NCI-H1436 treated with DMSO at 0.1 percent for 48 hours (cell line): Measurements from ENCODE around the gene TAS2R40.
"Not testable (repeated sequence)": the region's sequence is repeated elsewhere in the genome, so short reads cannot be mapped to it uniquely, and the experiment has no call there.

Experiments
- DNase-seq: peaks from one replicate; lab custom pipeline; 2025; lab: John Stamatoyannopoulos, UW

The TAS2R40 gene

DNA sequence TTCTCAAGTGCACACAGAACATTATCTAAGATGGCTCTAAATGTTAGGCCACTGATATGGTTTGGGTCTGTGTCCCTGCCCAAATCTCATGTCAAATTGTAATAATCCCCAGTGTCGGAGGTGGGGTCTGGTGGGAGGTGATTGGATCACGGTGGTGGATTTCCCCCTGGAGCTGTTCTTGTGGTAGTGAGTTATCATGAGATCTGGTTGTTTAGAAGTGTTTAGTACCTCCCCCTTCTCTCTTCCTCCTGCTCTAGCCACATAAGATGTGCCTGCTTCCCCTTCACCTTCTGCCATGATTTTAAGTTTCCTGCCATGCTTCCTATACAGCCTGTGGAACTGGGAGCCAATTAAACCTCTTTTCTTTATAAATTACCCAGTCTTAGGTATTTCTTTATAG is 30.2 kb downstream of the TAS2R40 start:
- no peak for DNase-seq

DNA sequence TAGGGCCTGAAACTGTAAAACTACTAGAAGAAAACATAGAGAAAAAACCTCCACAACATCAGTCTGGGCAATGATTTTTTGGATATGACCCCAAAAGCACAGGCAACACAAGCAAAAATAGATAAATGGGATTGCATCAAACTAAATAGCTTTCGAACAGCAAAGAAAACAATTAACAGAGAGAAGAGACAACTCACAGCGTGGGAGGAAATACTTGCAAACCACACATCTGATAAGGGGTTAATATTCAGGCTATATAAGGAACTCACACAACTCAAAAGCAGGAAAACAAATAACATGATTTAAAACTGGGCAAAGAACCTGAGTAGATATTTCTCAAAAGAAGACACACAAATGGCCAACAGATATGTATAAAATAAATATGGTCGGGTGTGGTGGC is 33.7 kb downstream of the TAS2R40 start:
- DNase-seq: no peak

DNA sequence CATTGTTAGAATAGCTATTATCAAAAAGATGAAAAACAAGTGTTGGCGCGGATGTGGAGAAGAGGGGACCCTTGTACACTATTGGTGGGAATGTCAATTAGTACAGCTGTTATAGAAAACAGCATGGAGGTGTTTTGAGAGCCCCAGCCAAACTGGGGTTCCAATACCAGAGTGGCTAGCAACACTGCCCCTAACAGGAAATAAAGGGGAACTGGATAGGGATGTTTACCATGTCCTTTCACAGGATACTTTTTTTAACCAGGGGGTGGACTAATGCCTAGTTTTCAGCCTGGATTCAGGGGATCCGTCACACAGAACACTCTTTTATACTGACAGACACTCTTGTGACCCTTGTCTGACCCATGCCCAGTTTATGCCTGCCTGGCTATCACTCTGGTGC is 34.5 kb downstream of the TAS2R40 start:
- no peak for DNase-seq

DNA sequence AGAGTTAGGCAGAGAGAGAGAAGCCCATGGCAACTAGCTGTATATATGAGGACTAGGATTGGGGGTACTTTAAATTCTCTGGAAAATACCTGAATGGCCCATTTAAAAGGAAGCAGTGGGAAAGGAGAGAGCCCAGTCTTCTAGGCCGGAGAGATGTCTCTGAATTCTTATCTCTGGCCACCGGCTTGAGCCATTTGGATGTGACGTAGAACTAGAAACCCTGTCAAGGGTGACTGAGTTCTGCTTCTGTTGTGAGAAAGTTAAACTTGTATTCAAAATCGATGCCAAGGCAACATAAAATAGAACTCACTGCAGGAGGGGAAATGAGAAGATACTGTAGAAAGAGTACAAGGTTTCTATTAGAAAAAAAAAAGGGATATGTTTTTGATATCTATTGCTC is 35.1 kb downstream of the TAS2R40 start:
- DNase-seq: no peak

DNA sequence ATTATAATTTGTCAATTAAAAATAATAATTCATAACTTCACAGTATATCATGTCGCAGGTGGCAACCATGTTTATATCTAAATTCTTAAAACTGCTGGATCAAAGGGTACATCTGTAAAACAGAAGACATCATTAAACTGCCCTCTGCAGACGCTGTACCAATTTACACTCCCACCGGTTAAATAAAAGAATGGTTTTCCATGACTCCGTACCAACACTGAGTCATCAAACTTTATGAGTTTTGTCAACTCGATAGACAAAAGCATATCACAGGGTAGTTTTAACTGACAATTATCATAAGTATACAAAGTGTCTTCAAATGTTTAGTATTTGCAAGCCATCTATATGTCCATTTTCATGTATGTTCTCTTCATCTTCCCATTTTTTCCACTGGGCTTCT is 35.7 kb downstream of the TAS2R40 start:
- DNase-seq: no peak

DNA sequence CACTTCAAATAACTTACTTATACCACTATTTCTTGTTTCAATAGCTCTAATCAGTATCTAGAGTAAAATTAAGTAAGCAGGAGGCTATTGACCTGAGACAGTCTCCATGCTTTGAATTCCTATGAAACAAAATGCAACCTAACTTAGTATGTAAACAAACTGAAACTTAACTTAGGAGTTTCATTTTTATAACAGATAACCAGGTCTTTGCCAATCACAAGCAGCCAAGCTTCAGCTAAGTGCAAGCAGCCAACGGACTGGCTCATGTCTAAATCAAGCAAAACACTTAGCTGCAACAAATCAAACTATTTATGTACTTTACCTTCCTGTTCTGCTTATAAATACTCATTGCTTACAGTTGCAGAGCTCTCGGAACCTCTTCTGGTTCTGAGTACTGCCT is 37.0 kb downstream of the TAS2R40 start:
- DNase-seq: no peak

DNA sequence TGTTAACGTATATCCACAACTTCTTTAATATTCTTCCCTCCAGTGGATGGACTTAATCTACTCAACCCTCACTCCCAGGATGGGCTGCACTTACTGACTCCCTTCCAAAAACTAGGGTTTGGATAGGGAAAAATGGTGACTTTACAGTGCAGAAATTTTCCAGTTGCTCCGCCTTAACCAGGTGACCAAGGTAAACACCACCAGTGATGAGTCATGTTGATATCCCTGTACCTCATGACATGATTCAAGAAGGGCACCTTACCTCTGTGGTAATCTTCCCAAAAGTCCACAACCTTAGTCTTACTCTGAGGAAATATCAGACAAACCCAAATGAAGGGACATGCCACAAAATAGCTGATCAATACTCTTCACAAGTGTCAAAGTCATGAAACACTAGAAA is 37.9 kb downstream of the TAS2R40 start:
- DNase-seq: no peak

DNA sequence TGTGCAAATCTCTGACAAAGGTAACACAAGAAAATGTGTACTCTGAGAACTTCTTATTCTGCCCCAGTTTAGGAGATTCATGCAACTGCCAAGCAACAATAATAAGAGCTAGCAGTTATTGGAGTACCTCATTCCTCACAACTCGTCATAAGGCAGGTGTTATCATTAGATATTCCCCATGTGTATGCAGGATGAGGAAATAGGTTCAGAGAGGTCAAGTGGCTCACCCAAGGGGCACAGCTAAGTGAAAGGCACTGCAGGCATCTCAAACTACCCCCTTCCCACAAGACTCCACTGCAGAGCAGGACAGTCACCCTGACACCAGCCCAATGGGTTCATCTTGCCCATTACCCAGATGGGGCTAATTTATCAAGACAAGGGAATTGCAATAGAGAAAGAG is 40.1 kb downstream of the TAS2R40 start:
- no peak for DNase-seq

DNA sequence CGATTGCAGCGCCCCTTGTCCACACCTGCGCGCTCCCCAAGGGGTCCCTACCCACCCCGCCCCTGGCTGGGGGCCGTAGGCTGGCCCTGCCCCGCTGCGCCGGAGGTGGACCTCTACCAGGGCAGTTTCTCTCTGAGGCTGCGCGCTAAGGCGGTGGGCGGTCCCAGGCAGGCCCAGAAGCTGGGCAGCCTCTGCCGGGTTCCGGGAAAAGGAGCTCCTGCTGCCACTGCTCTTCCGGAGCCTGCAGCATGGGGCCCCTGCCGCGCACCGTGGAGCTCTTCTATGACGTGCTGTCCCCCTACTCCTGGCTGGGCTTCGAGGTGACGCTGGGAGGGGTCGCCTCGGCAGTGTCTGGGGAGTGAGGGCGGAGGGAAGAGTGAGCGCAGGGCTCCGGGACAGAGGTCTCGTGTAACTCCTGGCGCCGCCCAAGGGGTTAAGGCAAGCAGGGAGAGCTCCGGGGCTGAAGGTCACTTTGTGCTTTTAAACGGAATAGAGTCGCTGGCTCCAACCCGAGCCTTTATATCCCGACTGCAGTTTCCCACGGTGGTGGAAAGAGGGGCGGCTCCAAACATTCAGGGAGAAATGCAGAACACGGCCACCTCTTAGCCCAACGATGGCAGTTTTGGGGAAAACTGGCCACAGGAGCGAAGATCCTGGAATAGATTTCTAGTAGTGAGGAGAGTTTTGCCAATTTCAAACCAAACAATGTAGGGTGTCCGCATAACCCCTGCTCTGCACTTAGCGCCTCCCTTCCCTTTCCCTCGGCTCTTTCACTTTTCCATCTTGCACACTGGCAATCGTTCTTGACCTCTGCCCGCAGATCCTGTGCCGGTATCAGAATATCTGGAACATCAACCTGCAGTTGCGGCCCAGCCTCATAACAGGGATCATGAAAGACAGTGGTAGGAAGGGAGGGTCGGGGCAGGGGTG is 41.7 kb downstream of the TAS2R40 start, which contains the start of gene GSTK1:
Gene GSTK1, plus strand, starts transcription at position 176 of the 930 bp plus-strand sequence. Its CDS starts 73 bp downstream, at position 249.
- peak; percentile 20 for DNase-seq

DNA sequence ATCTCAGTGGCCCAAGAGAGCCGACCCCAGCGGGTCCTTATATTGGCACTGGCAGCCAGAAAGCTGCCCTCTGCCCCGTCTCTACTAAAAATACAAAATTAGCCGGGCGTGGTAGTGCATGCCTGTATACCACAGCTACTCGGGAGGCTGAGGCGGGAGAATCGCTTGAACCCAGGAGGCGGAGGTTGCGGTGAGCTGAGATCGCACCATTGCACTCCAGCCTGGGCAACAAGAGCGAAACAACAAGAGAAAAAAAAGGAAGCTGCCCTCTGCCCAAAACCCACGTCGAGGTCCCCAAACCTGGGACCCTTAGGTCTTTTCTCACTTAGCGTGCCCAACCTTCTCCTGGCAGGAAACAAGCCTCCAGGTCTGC is 42.3 kb downstream of the TAS2R40 start:
- not testable (repeated sequence) for DNase-seq

DNA sequence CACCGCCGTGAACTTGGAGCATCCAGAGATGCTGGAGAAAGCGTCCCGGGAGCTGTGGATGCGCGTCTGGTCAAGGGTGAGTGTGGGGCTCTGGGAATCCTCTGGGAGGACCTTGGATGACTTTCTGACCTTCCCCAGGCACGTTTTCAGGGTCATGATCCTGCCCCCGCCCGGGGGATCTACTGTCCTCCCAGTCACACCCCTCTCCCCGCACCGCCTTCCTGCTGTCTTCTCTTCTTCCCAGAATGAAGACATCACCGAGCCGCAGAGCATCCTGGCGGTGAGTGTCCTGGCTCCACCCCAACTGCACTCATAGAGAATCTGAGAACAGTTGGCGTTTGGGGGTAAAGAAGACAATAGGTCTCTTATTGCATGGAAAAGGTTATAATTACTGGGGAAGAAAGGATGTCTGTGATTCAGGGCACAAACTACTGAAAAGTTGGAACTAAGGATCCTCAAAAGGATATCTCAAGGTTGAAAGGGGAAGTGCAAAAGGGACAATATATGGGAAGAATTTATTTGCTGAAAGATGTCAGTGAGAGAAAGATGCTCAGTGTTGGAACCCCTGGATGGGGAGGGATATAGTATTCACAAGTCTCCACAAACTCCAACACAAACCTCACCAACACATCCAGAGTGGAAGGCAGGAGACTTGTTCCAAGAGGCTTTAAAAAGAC is 43.3 kb downstream of the TAS2R40 start:
- DNase-seq: no peak

DNA sequence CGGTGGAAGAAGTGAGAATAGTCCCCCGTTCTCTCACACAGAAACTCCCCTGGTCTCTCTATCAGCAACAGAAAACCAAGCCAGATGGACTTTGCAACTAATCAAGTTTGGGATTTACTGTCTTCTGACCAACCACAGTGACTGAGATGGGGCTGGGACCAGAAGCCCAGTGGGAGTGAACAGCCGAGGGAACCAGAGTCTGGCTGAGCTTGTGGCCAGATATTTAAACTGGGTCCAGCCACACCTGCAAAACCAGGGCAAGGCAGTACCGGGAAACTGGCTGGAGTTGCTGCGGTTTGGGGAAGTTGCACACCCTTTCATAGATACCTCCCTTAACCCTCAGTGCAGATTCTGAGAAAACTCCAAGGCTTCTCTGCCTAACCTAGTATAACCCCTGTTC is 47.4 kb downstream of the TAS2R40 start:
- DNase-seq: no peak

DNA sequence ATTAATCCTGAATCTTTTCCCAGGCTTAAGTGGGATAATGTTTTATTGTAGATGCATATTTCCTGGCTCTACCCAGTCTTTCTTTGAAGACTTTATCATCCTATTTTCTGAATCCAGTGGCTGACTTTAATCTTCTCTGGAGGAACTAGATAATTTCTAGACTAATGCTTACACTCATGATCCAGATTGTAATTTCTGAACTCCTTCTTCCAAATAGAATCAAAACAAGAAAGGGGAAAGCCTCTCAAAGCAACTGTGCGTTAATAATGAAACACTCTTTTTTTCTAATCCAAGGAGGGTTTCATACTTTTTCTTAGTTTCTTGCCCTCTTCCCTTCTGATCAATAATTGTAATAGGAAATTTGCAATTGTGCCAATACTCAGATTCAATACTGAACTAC is 49.4 kb downstream of the TAS2R40 start:
- DNase-seq: no peak
